RWPE2 (cell line): Measurements from ENCODE around the gene SNIP1.
A peak's percentile ranks its signal among the peaks of the same experiment; 100 is the strongest.
"Not testable (repeated sequence)": the region's sequence is repeated elsewhere in the genome, so short reads cannot be mapped to it uniquely, and the experiment has no call there.

Source experiments
- ATAC-seq: fragments of 200-7000 bp; cut with Tn5 transposase; 3 replicates; pipeline ENCODE4 v1.9.1; 2021; ENCODE audit warnings: low read depth
- DNase-seq: peaks from one replicate; pipeline ENCODE4 v3.0.0-alpha.2; 2020; ENCODE audit warnings: low spot score
- H3K27ac ChIP-seq: fragments of 450-650 bp; 2 replicates; pipeline ENCODE4 v1.5.1; 2017; ENCODE audit warnings: mild to moderate bottlenecking; ENCODE audit not compliant: poor library complexity, severe bottlenecking
- H3K27me3 ChIP-seq: fragments of 250-450 bp; sonication (Bioruptor Pico); 2 replicates; pipeline ENCODE4 v1.5.1; 2021; ENCODE audit warnings: mild to moderate bottlenecking, moderate library complexity; ENCODE audit not compliant: insufficient read depth, poor library complexity, severe bottlenecking
- H3K36me3 ChIP-seq: fragments of 250-450 bp; sonication (Bioruptor Pico); 2 replicates; pipeline ENCODE4 v1.5.1; 2020; ENCODE audit warnings: low read depth, mild to moderate bottlenecking, moderate library complexity
- H3K4me1 ChIP-seq: fragments of 250-450 bp; sonication (Bioruptor Pico); 2 replicates; pipeline ENCODE4 v1.5.1; 2021; ENCODE audit warnings: mild to moderate bottlenecking, moderate library complexity; ENCODE audit not compliant: insufficient read depth, poor library complexity, severe bottlenecking
- H3K4me3 ChIP-seq: fragments of 250-450 bp; sonication (Bioruptor Pico); 2 replicates; pipeline ENCODE4 v1.5.1; 2021; ENCODE audit warnings: mild to moderate bottlenecking, moderate library complexity; ENCODE audit not compliant: severe bottlenecking
- H3K9me3 ChIP-seq: fragments of 250-450 bp; sonication (Bioruptor Pico); 2 replicates; pipeline ENCODE4 v1.5.1; 2021; ENCODE audit warnings: mild to moderate bottlenecking, moderate library complexity; ENCODE audit not compliant: severe bottlenecking
- TF ChIP-seq, protein P1 (sequence below): fragments of 450-650 bp; IDR thresholded peaks from one replicate; pipeline ENCODE4 v1.5.1; 2017; ENCODE audit warnings: mild to moderate bottlenecking, moderate library complexity; ENCODE audit not compliant: poor library complexity, severe bottlenecking

The SNIP1 gene

GRCh38 chr1:37562984-37563383, 8.9 kb upstream of the SNIP1 start:
- H3K27ac ChIP-seq: peak overlapping the region; percentile 11

DNA sequence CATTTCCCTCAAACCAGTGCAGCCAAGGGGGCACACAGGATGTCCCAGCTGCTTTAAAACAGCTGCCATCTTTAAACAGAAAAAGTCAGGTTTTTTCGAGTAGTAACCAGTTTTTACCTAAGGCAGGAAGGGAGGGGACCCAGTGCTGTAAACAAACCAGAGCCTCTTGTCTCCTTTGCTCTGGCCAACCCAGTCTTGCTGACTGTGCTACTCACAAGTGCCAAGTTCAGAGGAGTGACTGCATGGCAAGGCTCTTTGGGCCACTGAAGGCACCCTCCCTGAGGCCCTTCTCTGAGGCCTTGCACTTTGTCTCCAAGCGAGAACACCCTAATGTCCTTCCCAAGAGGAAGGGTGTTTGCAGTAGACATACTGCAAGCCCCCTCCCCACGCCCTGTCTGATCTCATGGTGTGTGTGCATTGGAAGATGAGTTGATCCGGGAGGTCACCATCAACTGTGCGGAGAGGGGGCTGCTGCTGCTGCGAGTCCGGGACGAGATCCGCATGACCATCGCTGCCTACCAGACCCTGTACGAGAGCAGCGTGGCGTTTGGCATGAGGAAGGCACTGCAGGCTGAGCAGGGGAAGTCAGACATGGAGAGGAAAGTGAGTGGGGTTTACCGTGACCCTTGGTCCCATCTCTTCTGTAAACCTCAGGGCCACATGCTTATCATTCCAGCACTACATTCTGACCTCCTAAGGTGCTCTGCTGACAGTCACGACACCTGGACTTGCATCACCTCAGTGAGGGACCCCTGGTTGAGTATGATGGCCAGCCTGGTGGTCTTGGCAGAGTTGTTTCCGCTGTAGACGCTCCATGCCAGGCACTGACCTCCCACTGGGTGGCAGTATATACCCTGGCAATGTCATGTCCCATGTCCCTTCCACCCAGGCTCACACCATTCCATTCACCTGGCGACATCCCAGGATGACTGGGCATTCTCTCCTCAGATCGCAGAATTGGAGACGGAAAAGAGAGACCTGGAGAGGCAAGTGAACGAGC, 7.3 kb upstream of the SNIP1 start:
- DNase-seq: no peak

More at GRCh38 chr1:37562984-37563383, 8.9 kb upstream of the SNIP1 start:
- no peak for ATAC-seq
- Histone ChIP-seq H3K4me1 (peaks cover 7% of the 10 kb centered on the region), H3K9me3 (no peaks in the 10 kb centered on the region), H3K27me3 (no peaks in the 10 kb centered on the region), H3K4me3 (no peak overlapping the region), H3K36me3 (peaks cover 38% of the 10 kb centered on the region)
- TF ChIP-seq, protein P1, sequence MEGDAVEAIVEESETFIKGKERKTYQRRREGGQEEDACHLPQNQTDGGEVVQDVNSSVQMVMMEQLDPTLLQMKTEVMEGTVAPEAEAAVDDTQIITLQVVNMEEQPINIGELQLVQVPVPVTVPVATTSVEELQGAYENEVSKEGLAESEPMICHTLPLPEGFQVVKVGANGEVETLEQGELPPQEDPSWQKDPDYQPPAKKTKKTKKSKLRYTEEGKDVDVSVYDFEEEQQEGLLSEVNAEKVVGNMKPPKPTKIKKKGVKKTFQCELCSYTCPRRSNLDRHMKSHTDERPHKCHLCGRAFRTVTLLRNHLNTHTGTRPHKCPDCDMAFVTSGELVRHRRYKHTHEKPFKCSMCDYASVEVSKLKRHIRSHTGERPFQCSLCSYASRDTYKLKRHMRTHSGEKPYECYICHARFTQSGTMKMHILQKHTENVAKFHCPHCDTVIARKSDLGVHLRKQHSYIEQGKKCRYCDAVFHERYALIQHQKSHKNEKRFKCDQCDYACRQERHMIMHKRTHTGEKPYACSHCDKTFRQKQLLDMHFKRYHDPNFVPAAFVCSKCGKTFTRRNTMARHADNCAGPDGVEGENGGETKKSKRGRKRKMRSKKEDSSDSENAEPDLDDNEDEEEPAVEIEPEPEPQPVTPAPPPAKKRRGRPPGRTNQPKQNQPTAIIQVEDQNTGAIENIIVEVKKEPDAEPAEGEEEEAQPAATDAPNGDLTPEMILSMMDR: no peak
- DNase-seq: no peak

GRCh38 chr1:37560401-37561132, 6.5 kb upstream of the SNIP1 start:
- Histone ChIP-seq H3K4me1 (peaks cover 7% of the 10 kb centered on the region), H3K9me3 (no peaks in the 10 kb centered on the region), H3K27me3 (no peaks in the 10 kb centered on the region), H3K4me3 (no peak overlapping the region), H3K27ac (no peak overlapping the region), H3K36me3 (peaks cover 14% of the 10 kb centered on the region)
- ATAC-seq: no peak
- TF ChIP-seq, protein P1: no peak
- DNase-seq: no peak

More for the DNA sequence above, 7.3 kb upstream of the SNIP1 start:
- TF ChIP-seq, protein P1: peak; percentile 77
- Histone ChIP-seq H3K27me3 (no peaks in the 10 kb centered on the region), H3K27ac (no peak overlapping the region), H3K36me3 (peaks cover 22% of the 10 kb centered on the region), H3K4me1 (peaks cover 7% of the 10 kb centered on the region), H3K4me3 (no peak overlapping the region), H3K9me3 (no peaks in the 10 kb centered on the region)
- ATAC-seq: peak; percentile 56

DNA sequence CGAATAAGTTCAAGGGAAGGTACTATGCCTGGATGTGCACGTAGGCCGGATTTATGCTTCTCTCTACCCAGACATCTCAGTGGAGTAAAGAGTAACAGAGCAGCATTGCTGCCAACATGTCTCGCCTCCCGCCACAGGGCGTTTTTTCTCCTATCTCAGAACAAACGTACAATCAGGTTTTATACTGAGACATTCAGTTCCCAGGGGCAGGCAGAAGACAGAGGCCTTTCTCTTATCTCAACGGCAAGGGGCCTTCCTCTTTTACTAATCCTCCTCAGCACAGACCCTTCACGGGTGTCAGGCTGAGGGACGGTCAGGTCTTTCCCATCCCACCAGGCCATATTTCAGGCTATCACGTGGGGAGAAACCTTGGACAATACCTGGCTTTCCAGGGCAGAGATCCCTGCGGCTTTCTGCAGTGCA, 5.9 kb upstream of the SNIP1 start:
- H3K27me3 ChIP-seq, H3K36me3 ChIP-seq, DNase-seq, ATAC-seq, H3K4me3 ChIP-seq, H3K4me1 ChIP-seq, H3K9me3 ChIP-seq, H3K27ac ChIP-seq: not testable (repeated sequence)

DNA sequence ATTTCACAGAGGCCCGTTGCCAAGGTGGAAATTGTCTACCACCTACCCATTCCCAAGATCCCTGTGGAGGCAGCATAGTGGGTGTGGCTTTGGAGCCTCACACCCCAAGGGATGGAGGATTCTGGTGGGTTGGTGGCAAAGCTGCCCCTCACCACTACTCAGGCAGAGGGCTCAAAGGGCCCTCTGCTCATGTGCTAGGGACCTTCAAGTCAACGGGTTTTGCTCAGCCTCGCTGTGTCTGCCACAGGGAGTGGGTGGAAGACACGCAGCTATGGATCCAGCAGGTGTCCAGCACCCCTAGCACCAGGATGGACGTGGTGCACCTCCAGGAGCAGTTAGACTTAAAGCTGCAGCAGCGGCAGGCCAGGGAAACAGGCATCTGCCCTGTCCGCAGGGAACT, 5.0 kb upstream of the SNIP1 start:
- no peak overlapping the region for H3K27ac ChIP-seq
- peaks cover 5% of the 10 kb centered on the region; the same call in 1 of the 2 replicates for H3K36me3 ChIP-seq
- ATAC-seq (no peak), DNase-seq (no peak)
- H3K27me3 ChIP-seq: no peaks in the 10 kb centered on the region
- H3K9me3 ChIP-seq: peaks cover 3% of the 10 kb centered on the region
- H3K4me3 ChIP-seq: no peak overlapping the region
- TF ChIP-seq, protein P1: no peak
- H3K4me1 ChIP-seq: peaks cover 7% of the 10 kb centered on the region
